Measurements from ENCODE around the gene CSNK1G1.
"Not testable (repeated sequence)": the region's sequence is repeated elsewhere in the genome, so short reads cannot be mapped to it uniquely, and the experiment has no call there.

CSNK1G1 gene

GRCh38 chr15:64379216-64379960 lies 23.4 kb upstream of the CSNK1G1 start:
- peak overlapping the region; percentile 92 for H3K4me3 ChIP-seq (ENCODE audit: low read depth, low read length)
- DNase-seq (ENCODE audit: low read depth) = peak; percentile 19
- TF ChIP-seq MAX (IDR thresholded peaks at IDR 0.05; ENCODE audit: low read depth, low read length) (no peak), POLR2A (IDR thresholded peaks at IDR 0.05; ENCODE audit: extremely low read depth, insufficient read length) (no peak), CTCF (IDR thresholded peaks at IDR 0.05; ENCODE audit: low read depth, low read length) (no peak), MYC (IDR thresholded peaks at IDR 0.05; ENCODE audit: low read depth, low read length) (no peak)

GRCh38 chr15:64373360-64373759 lies 17.4 kb upstream of the CSNK1G1 start:
- TF ChIP-seq CTCF (IDR thresholded peaks at IDR 0.05; ENCODE audit: low read depth, low read length) (no peak), MAX (IDR thresholded peaks at IDR 0.05; ENCODE audit: low read depth, low read length) (no peak), MYC (IDR thresholded peaks at IDR 0.05; ENCODE audit: low read depth, low read length) (no peak), POLR2A (IDR thresholded peaks at IDR 0.05; ENCODE audit: extremely low read depth, insufficient read length) (no peak)
- DNase-seq (ENCODE audit: low read depth) = peak; percentile 69
- peak overlapping the region; percentile 28 for H3K4me3 ChIP-seq (ENCODE audit: low read depth, low read length)

- H3K4me3 ChIP-seq (ENCODE audit: low read depth, low read length); DNase-seq (ENCODE audit: low read depth): not testable (repeated sequence)
These were observed 15.4 kb upstream of the CSNK1G1 start for GRCh38 chr15:64371383-64371782.

- no peak overlapping the region for H3K4me3 ChIP-seq (ENCODE audit: low read depth, low read length)
- TF ChIP-seq CTCF (IDR thresholded peaks at IDR 0.05; ENCODE audit: low read depth, low read length) (no peak), POLR2A (IDR thresholded peaks at IDR 0.05; ENCODE audit: extremely low read depth, insufficient read length) (no peak), MAX (IDR thresholded peaks at IDR 0.05; ENCODE audit: low read depth, low read length) (no peak), MYC (IDR thresholded peaks at IDR 0.05; ENCODE audit: low read depth, low read length) (no peak)
- no peak for DNase-seq (ENCODE audit: low read depth)
These were observed 13.2 kb upstream of the CSNK1G1 start for GRCh38 chr15:64369078-64369607.

- TF ChIP-seq POLR2A (IDR thresholded peaks at IDR 0.05; ENCODE audit: extremely low read depth, insufficient read length) = no peak
- TF ChIP-seq MYC (IDR thresholded peaks at IDR 0.05; ENCODE audit: low read depth, low read length) = no peak
- no peak for TF ChIP-seq MAX (IDR thresholded peaks at IDR 0.05; ENCODE audit: low read depth, low read length)
- no peak for TF ChIP-seq CTCF (IDR thresholded peaks at IDR 0.05; ENCODE audit: low read depth, low read length)
- DNase-seq (ENCODE audit: low read depth) = no peak
- H3K4me3 ChIP-seq (ENCODE audit: low read depth, low read length) = no peak overlapping the region
These were observed 5.3 kb upstream of the CSNK1G1 start for GRCh38 chr15:64361259-64361658.

- DNase-seq (ENCODE audit: low read depth) = no peak
- H3K4me3 ChIP-seq (ENCODE audit: low read depth, low read length) = peak overlapping the region; percentile 91
These were observed 702 bp upstream of the CSNK1G1 start for GRCh38 chr15:64356710-64357040.

More at GRCh38 chr15:64356710-64357040, 702 bp upstream of the CSNK1G1 start:
- TF ChIP-seq POLR2A (IDR thresholded peaks at IDR 0.05; ENCODE audit: extremely low read depth, insufficient read length) = no peak
- no peak for TF ChIP-seq MYC (IDR thresholded peaks at IDR 0.05; ENCODE audit: low read depth, low read length)
- no peak for TF ChIP-seq CTCF (IDR thresholded peaks at IDR 0.05; ENCODE audit: low read depth, low read length)
- TF ChIP-seq MAX (IDR thresholded peaks at IDR 0.05; ENCODE audit: low read depth, low read length) = no peak

All from NB4 (cell line).